GM03348 (cell line): Measurements from ENCODE around the gene FCER2.

Experiments
- DNase-seq: peaks from one replicate; pipeline ENCODE4 v3.0.0; 2012; ENCODE audit warnings: low spot score

Gene FCER2

GRCh38 chr19:7676854-7677253 lies 25.1 kb downstream of the FCER2 start, which contains the start of gene MCEMP1:
MCEMP1 (plus strand) TSS chr19:7677090; CDS start chr19:7677121, 31 bp downstream.
- DNase-seq: no peak

GRCh38 chr19:7676376-7676775 lies 25.6 kb downstream of the FCER2 start:
- DNase-seq: no peak

GRCh38 chr19:7674010-7675005 lies 27.6 kb downstream of the FCER2 start:
- peak; percentile 91 for DNase-seq

- no peak for DNase-seq
Observed at GRCh38 chr19:7672522-7672921, 29.4 kb downstream of the FCER2 start.

- DNase-seq: no peak
Observed at GRCh38 chr19:7670790-7671189, 31.1 kb downstream of the FCER2 start.

- DNase-seq: no peak
Observed at GRCh38 chr19:7670150-7670783, 31.7 kb downstream of the FCER2 start.

GRCh38 chr19:7669641-7670040 lies 32.3 kb downstream of the FCER2 start:
- DNase-seq: no peak

- no peak for DNase-seq
Observed at GRCh38 chr19:7668842-7669241, 33.1 kb downstream of the FCER2 start, which contains the start of gene RETN. RETN (plus strand) TSS chr19:7669049; CDS start chr19:7669327, 278 bp downstream.

- DNase-seq: no peak
Observed at GRCh38 chr19:7665076-7665475, 36.9 kb downstream of the FCER2 start.

GRCh38 chr19:7663706-7664105 lies 38.2 kb downstream of the FCER2 start:
- no peak for DNase-seq

GRCh38 chr19:7662657-7663056 lies 39.3 kb downstream of the FCER2 start:
- no peak for DNase-seq

GRCh38 chr19:7661744-7662538 lies 40.0 kb downstream of the FCER2 start:
- no peak for DNase-seq

GRCh38 chr19:7658219-7658686 lies 43.7 kb downstream of the FCER2 start:
- DNase-seq: no peak

- DNase-seq: no peak
Observed at GRCh38 chr19:7657131-7657751, 44.7 kb downstream of the FCER2 start.

GRCh38 chr19:7655581-7655980 lies 46.4 kb downstream of the FCER2 start:
- DNase-seq: no peak

- DNase-seq: no peak
Observed at GRCh38 chr19:7654401-7654800, 47.5 kb downstream of the FCER2 start.

GRCh38 chr19:7652061-7652641 lies 49.8 kb downstream of the FCER2 start:
- peak; percentile 88 for DNase-seq

- no peak for DNase-seq
Observed at GRCh38 chr19:7650148-7650547, 51.8 kb downstream of the FCER2 start.

- no peak for DNase-seq
Observed at GRCh38 chr19:7648265-7649014, 53.5 kb downstream of the FCER2 start.

- DNase-seq: no peak
Observed at GRCh38 chr19:7647156-7647555, 54.8 kb downstream of the FCER2 start.

GRCh38 chr19:7646426-7646700 lies 55.6 kb downstream of the FCER2 start:
- DNase-seq: no peak
